Measurements from ENCODE around the gene KYAT1. TPM values are rescaled to one million over a fixed set of nuclear protein-coding genes. Genes with fewer than 3 reads are reported as not detected.

The KYAT1 gene
- total RNA-seq, 1 experiment from 2014 or later: 27.6 TPM

GRCh38 chr9:128895556-128895955, 13.8 kb upstream of the KYAT1 start:
- ChIA-PET POLR2A (ENCODE audit: unreplicated experiment) (interaction anchor here (0.6 kb wide), 1 partner anchor 391 kb away, joined by 3 read pairs; the partner anchor contains the start of gene GLE1), CTCF (interaction anchor here (0.6 kb wide), 1 partner anchor 16 kb away, joined by 3 read pairs; no protein-coding TSS in a partner anchor)
- intact Hi-C loops (cut with micrococcal nuclease; ENCODE audit: unreplicated experiment): no loop called here
- peaks cover 52% of the 10 kb centered on the region for H3K4me1 ChIP-seq (replicated peaks; ENCODE audit: insufficient read depth)
- H2AFZ ChIP-seq: no peak overlapping the region
- H3K4me3 ChIP-seq: no peak overlapping the region
- H3K9me3 ChIP-seq (ENCODE audit: insufficient read depth, low read depth): no peaks in the 10 kb centered on the region
- no peaks in the 10 kb centered on the region for H4K20me1 ChIP-seq (ENCODE audit: insufficient read depth)
- no peak for DNase-seq
- no peaks in the 10 kb centered on the region for H3K27me3 ChIP-seq (ENCODE audit: insufficient read depth, low read depth)
- peaks cover 17% of the 10 kb centered on the region; the same call in 1 of the 2 replicates for H3K36me3 ChIP-seq (ENCODE audit: low read depth)
- TF ChIP-seq CTCF (conservative IDR thresholded peaks at IDR 0.05) (no peak), EZH2 (IDR thresholded peaks at IDR 0.05; ENCODE audit: low read depth) (no peak)
- BruUV-seq (replicated peaks): no TSS peak
- H3K79me2 ChIP-seq (ENCODE audit: low read depth): peaks cover 23% of the 10 kb centered on the region
- H3F3A ChIP-seq (ENCODE audit: insufficient read depth, low read depth): peaks cover 39% of the 10 kb centered on the region; the same call in 1 of the 2 replicates
- no peak overlapping the region for H3K4me2 ChIP-seq
- H3K27ac ChIP-seq: no peak overlapping the region
- no peaks in the 10 kb centered on the region for H3K9me2 ChIP-seq (ENCODE audit: insufficient read depth)

- Histone ChIP-seq H3K9me3 (ENCODE audit: insufficient read depth, low read depth) (no peaks in the 10 kb centered on the region), H3K36me3 (ENCODE audit: low read depth) (peaks cover 17% of the 10 kb centered on the region; the same call in 1 of the 2 replicates), H3K27me3 (ENCODE audit: insufficient read depth, low read depth) (no peaks in the 10 kb centered on the region), H3K79me2 (ENCODE audit: low read depth) (peaks cover 29% of the 10 kb centered on the region), H3K9me2 (ENCODE audit: insufficient read depth) (no peaks in the 10 kb centered on the region), H4K20me1 (ENCODE audit: insufficient read depth) (no peaks in the 10 kb centered on the region), H3K4me2 (no peak overlapping the region), H3K4me1 (replicated peaks; ENCODE audit: insufficient read depth) (peaks cover 44% of the 10 kb centered on the region), H2AFZ (no peak overlapping the region), H3F3A (ENCODE audit: insufficient read depth, low read depth) (peaks cover 31% of the 10 kb centered on the region; the same call in 1 of the 2 replicates), H3K27ac (no peak overlapping the region), H3K4me3 (no peak overlapping the region)
- BruUV-seq (replicated peaks): no TSS peak
- intact Hi-C loops (cut with micrococcal nuclease; ENCODE audit: unreplicated experiment): no loop called here
- TF ChIP-seq CTCF (conservative IDR thresholded peaks at IDR 0.05): no peak
- no peak for TF ChIP-seq EZH2 (IDR thresholded peaks at IDR 0.05; ENCODE audit: low read depth)
- DNase-seq: no peak
- ChIA-PET CTCF (no interaction called here), POLR2A (ENCODE audit: unreplicated experiment) (no interaction called here)
Measured at GRCh38 chr9:128894764-128895163, 13.0 kb upstream of the KYAT1 start.

- peaks cover 37% of the 10 kb centered on the region for H3K79me2 ChIP-seq (ENCODE audit: low read depth)
- H3K4me3 ChIP-seq: no peak overlapping the region
- intact Hi-C loops (cut with micrococcal nuclease; ENCODE audit: unreplicated experiment): loop anchor here (2.0 kb wide), 2 partner anchors 19 to 35 kb away; no protein-coding TSS in a partner anchor
Measured at GRCh38 chr9:128893354-128893753, 11.6 kb upstream of the KYAT1 start.

More at GRCh38 chr9:128893354-128893753, 11.6 kb upstream of the KYAT1 start:
- Histone ChIP-seq H3F3A (ENCODE audit: insufficient read depth, low read depth) (peaks cover 28% of the 10 kb centered on the region; the same call in 1 of the 2 replicates), H3K27me3 (ENCODE audit: insufficient read depth, low read depth) (no peaks in the 10 kb centered on the region), H3K4me2 (peak overlapping the region; percentile 67), H3K27ac (peak overlapping the region; percentile 79; the same call in 1 of the 2 replicates), H3K9me2 (ENCODE audit: insufficient read depth) (no peaks in the 10 kb centered on the region), H3K36me3 (ENCODE audit: low read depth) (peaks cover 17% of the 10 kb centered on the region; the same call in 1 of the 2 replicates), H3K9me3 (ENCODE audit: insufficient read depth, low read depth) (no peaks in the 10 kb centered on the region), H4K20me1 (ENCODE audit: insufficient read depth) (no peaks in the 10 kb centered on the region), H3K4me1 (replicated peaks; ENCODE audit: insufficient read depth) (peaks cover 30% of the 10 kb centered on the region), H2AFZ (no peak overlapping the region)
- ChIA-PET POLR2A (ENCODE audit: unreplicated experiment) (no interaction called here), CTCF (no interaction called here)
- no TSS peak for BruUV-seq (replicated peaks)
- DNase-seq: no peak
- no peak for TF ChIP-seq EZH2 (IDR thresholded peaks at IDR 0.05; ENCODE audit: low read depth)
- TF ChIP-seq CTCF (conservative IDR thresholded peaks at IDR 0.05): no peak

All from PC-9 (cell line).